Panc1 (cell line): ENCODE measurements around the gene LAMB1. TPM values are rescaled to one million over a fixed set of nuclear protein-coding genes. Genes with fewer than 3 reads are reported as not detected.
A peak's percentile ranks its signal among the peaks of the same experiment; 100 is the strongest.

Experiments used
- ATAC-seq: fragments of 200-7000 bp; cut with Tn5 transposase; 2 replicates; pipeline ENCODE4 v1.9.1; 2020; ENCODE audit warnings: mild to moderate bottlenecking, moderate library complexity
- BruUV-seq: library from RNA; stranded (reverse); fragments of 400-500 nt; replicated peaks from 2 replicates; lab custom pipeline; 2021; lab: Mats Ljungman, UMichigan
- CTCF ChIA-PET: fragments of 300-600 bp; sonication (Branson Sonifier 250); formaldehyde crosslinking; loops from one replicate; lab custom pipeline; 2022; ENCODE audit warnings: antibody characterized with exemption; lab: Charles Lee
- POLR2A ChIA-PET: fragments of 300-600 bp; sonication (Branson Sonifier 250); formaldehyde crosslinking; loops from one replicate; lab custom pipeline; 2022; ENCODE audit warnings: antibody characterized with exemption; lab: Charles Lee
- DNase-seq: peaks from one replicate; pipeline ENCODE4 v3.0.0-alpha.2; 2010; ENCODE audit warnings: low read depth, low spot score
- H3K27ac ChIP-seq: 2 replicates; pipeline ENCODE4 v1.5.1; 2011; ENCODE audit warnings: mild to moderate bottlenecking, low read length, inconsistent platforms
- H3K27me3 ChIP-seq: fragments of 200-500 bp; sonication (Bioruptor generic); 2 replicates; pipeline ENCODE4 v1.6.0; 2014; ENCODE audit warnings: low read length, inconsistent platforms; ENCODE audit not compliant: control insufficient read depth, insufficient read depth
- H3K36me3 ChIP-seq: fragments of 200-500 bp; sonication (Bioruptor generic); 2 replicates; pipeline ENCODE4 v1.5.1; 2014; ENCODE audit warnings: inconsistent platforms, mild to moderate bottlenecking, low read length, moderate library complexity; ENCODE audit not compliant: control insufficient read depth, insufficient read depth
- H3K4me1 ChIP-seq: 2 replicates; pipeline ENCODE4 v1.5.1; 2011; ENCODE audit warnings: inconsistent platforms, mild to moderate bottlenecking, low read length, moderate library complexity; ENCODE audit not compliant: control insufficient read depth, insufficient read depth
- H3K4me3 ChIP-seq, 2 experiments: 2 replicates each; pipeline ENCODE4 v1.5.1; 2011 to 2012; ENCODE audit warnings: low read depth in 2 of 2, low read length in 2 of 2, mild to moderate bottlenecking in 2 of 2, inconsistent platforms in 1 of 2, moderate library complexity in 1 of 2
- H3K9me3 ChIP-seq: fragments of 200-500 bp; sonication (Bioruptor generic); 2 replicates; pipeline ENCODE4 v1.5.1; 2014; ENCODE audit warnings: low read depth, mild to moderate bottlenecking, inconsistent platforms, low read length, moderate library complexity; ENCODE audit not compliant: control insufficient read depth, insufficient read depth
- POLR2AphosphoS5 ChIP-seq: IDR thresholded peaks from 2 replicates; pipeline ENCODE4 v1.6.1; 2012; ENCODE audit warnings: mild to moderate bottlenecking, low read depth, low read length, moderate library complexity
- TCF7L2 ChIP-seq: IDR thresholded peaks from 2 replicates; pipeline ENCODE4 v1.6.1; 2011; ENCODE audit warnings: mild to moderate bottlenecking, low read depth, low read length, inconsistent platforms
- in situ Hi-C: cut with HindIII; loops from 2 replicates; pipeline ENCODE4 v1.10.0; 2016; ENCODE audit warnings: low sequenced_read_pairs, low pct_unique_long_range_greater_than_20kb
- intact Hi-C: fragments of 100-400 bp; cut with micrococcal nuclease; formaldehyde crosslinking; loops from one replicate; pipeline ENCODE4 v1.10.0; 2022; ENCODE audit not compliant: unreplicated experiment
- total RNA-seq: library from RNA; stranded (reverse); gene quantifications from one replicate; pipeline ENCODE4 v1.2.1, GENCODE V29; 2021; ENCODE audit not compliant: unreplicated experiment
- TF ChIP-seq, protein P1 (sequence below), 2 experiments: IDR thresholded peaks; 2 replicates each; pipeline ENCODE4 v1.6.1; 2011 to 2012; ENCODE audit warnings: low read depth in 2 of 2, control low read depth in 1 of 2, low read length in 1 of 2, mild to moderate bottlenecking in 1 of 2, moderate library complexity in 1 of 2; ENCODE audit not compliant: insufficient read depth in 1 of 2
- TF ChIP-seq, protein P2 (sequence below): fragments of 450-650 bp; IDR thresholded peaks from 2 replicates; pipeline ENCODE4 v1.5.1; 2017; ENCODE audit warnings: mild to moderate bottlenecking

LAMB1 gene
- total RNA-seq, 1 experiment from 2014 or later = 204 TPM

DNA sequence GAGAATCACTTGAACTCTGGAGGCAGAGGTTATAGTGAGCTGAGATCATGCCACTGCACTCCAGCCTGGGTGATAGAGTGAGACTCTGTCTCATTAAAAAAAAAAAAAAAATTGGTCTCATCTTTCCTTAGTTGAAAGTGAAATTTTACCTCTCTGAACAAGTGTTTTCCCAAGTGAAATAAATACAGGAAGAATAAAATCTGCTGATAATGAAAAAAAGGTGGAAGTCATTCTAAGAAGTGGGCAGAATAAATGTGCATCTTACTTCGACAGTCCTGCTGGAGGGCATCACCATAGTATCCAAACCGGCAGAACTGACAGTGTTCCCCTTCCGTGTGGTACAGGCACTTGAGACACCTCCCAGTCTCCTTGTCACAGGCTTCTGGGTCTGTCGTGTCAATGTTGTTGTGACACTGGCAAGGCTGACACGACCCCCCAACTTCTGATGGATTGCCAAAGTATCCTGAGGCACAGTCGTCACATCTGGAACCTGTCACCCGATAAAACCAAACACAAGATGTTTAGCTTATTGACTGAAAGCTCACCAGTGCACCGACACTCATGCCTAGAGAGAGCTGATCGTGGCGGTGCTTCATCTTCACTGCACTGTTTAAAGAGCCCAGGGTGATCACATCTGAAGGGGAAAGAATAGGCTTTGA, 49.6 kb downstream of the LAMB1 start:
- ATAC-seq (no peak), DNase-seq (no peak)
- no peak overlapping the region for H3K4me3 ChIP-seq
- CTCF ChIA-PET = interaction anchor here (1.0 kb wide), 1 partner anchor 192 kb away, joined by 3 read pairs; no protein-coding TSS in a partner anchor
- intact Hi-C loops = no loop called here
- no peaks in the 10 kb centered on the region for H3K9me3 ChIP-seq
- no TSS peak for BruUV-seq
- in situ Hi-C loops = no loop called here
- peaks cover 18% of the 10 kb centered on the region for H3K36me3 ChIP-seq
- peaks cover 58% of the 10 kb centered on the region for H3K4me1 ChIP-seq
- TF ChIP-seq, protein P1, sequence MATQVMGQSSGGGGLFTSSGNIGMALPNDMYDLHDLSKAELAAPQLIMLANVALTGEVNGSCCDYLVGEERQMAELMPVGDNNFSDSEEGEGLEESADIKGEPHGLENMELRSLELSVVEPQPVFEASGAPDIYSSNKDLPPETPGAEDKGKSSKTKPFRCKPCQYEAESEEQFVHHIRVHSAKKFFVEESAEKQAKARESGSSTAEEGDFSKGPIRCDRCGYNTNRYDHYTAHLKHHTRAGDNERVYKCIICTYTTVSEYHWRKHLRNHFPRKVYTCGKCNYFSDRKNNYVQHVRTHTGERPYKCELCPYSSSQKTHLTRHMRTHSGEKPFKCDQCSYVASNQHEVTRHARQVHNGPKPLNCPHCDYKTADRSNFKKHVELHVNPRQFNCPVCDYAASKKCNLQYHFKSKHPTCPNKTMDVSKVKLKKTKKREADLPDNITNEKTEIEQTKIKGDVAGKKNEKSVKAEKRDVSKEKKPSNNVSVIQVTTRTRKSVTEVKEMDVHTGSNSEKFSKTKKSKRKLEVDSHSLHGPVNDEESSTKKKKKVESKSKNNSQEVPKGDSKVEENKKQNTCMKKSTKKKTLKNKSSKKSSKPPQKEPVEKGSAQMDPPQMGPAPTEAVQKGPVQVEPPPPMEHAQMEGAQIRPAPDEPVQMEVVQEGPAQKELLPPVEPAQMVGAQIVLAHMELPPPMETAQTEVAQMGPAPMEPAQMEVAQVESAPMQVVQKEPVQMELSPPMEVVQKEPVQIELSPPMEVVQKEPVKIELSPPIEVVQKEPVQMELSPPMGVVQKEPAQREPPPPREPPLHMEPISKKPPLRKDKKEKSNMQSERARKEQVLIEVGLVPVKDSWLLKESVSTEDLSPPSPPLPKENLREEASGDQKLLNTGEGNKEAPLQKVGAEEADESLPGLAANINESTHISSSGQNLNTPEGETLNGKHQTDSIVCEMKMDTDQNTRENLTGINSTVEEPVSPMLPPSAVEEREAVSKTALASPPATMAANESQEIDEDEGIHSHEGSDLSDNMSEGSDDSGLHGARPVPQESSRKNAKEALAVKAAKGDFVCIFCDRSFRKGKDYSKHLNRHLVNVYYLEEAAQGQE (IDR thresholded peaks at IDR 0.05; ENCODE audit: insufficient read depth in 1 of 2, low read depth in 2 of 2, low read length in 1 of 2) = no peak
- TF ChIP-seq POLR2AphosphoS5 = no peak
- TF ChIP-seq, protein P2, sequence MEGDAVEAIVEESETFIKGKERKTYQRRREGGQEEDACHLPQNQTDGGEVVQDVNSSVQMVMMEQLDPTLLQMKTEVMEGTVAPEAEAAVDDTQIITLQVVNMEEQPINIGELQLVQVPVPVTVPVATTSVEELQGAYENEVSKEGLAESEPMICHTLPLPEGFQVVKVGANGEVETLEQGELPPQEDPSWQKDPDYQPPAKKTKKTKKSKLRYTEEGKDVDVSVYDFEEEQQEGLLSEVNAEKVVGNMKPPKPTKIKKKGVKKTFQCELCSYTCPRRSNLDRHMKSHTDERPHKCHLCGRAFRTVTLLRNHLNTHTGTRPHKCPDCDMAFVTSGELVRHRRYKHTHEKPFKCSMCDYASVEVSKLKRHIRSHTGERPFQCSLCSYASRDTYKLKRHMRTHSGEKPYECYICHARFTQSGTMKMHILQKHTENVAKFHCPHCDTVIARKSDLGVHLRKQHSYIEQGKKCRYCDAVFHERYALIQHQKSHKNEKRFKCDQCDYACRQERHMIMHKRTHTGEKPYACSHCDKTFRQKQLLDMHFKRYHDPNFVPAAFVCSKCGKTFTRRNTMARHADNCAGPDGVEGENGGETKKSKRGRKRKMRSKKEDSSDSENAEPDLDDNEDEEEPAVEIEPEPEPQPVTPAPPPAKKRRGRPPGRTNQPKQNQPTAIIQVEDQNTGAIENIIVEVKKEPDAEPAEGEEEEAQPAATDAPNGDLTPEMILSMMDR = no peak
- H3K27ac ChIP-seq = peak overlapping the region; percentile 94
- POLR2A ChIA-PET = interaction anchor here (0.7 kb wide), 2 partner anchors 141 to 178 kb away, joined by 7 to 8 read pairs; no protein-coding TSS in a partner anchor
- H3K27me3 ChIP-seq = no peaks in the 10 kb centered on the region

DNA sequence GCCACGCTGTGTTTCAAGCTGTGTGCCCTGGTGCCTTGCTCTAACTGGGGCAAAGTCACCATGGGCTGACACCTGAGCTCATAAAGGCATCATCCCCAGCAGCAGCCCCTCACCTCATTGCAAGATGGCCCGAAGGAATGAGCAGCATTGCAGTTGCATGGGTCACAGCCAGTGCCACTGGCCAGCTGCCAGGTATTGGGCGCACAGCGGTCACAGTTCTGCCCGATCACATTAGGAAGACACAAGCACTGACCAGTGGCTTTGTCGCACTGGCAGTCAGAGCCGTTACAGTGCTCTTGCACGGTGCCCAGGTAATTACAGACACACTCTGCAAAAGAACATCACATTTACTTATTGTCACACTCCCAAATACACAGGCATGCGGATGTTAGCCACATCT, 51.1 kb downstream of the LAMB1 start:
- H3K4me3 ChIP-seq = no peak overlapping the region
- TF ChIP-seq TCF7L2 = no peak; the same call in 1 of the 2 replicates
- no peak for TF ChIP-seq POLR2AphosphoS5
- TF ChIP-seq, protein P1 (IDR thresholded peaks at IDR 0.05; ENCODE audit: insufficient read depth in 1 of 2, low read depth in 2 of 2, low read length in 1 of 2) = no peak
- POLR2A ChIA-PET = interaction anchor here (0.6 kb wide), 1 partner anchor 52 kb away, joined by 4 read pairs; no protein-coding TSS in a partner anchor
- peak overlapping the region; percentile 94 for H3K27ac ChIP-seq
- ATAC-seq (peak; percentile 13; the same call in 1 of the 2 replicates), DNase-seq (no peak)
- H3K27me3 ChIP-seq = no peaks in the 10 kb centered on the region
- CTCF ChIA-PET = no interaction called here
- peaks cover 14% of the 10 kb centered on the region for H3K36me3 ChIP-seq
- in situ Hi-C loops = no loop called here
- intact Hi-C loops = no loop called here
- peaks cover 71% of the 10 kb centered on the region for H3K4me1 ChIP-seq
- H3K9me3 ChIP-seq = no peaks in the 10 kb centered on the region
- BruUV-seq = no TSS peak
